OCI-LY7 (cell line): ENCODE measurements around the gene ZNF396.

Experiments
- CTCF ChIP-seq: fragments of 200-600 bp; sonication (generic); conservative IDR thresholded peaks from 2 replicates; pipeline ENCODE4 v1.5.1; 2014; ENCODE audit warnings: mild to moderate bottlenecking, antibody characterized with exemption, low read length, moderate library complexity, mixed read lengths
- EZH2phosphoT487 ChIP-seq: fragments of 200-600 bp; sonication (generic); IDR thresholded peaks from 2 replicates; pipeline ENCODE4 v1.6.1; 2018; ENCODE audit warnings: low read depth, borderline replicate concordance, mild to moderate bottlenecking, mixed run types, antibody characterized with exemption, low read length, moderate library complexity, mixed read lengths

- TF ChIP-seq CTCF = no peak
- TF ChIP-seq EZH2phosphoT487 = no peak
Measured at GRCh38 chr18:35361570-35362321, 15.4 kb downstream of the ZNF396 start.
